ENCODE results near the gene PDYN. TPM values are rescaled to one million over a fixed set of nuclear protein-coding genes. Genes with fewer than 3 reads are reported as not detected.

The PDYN gene
- total and polyA plus RNA-seq, 2 donors, result 0.33 to 1.3 TPM

- Histone ChIP-seq H3K4me1 (ENCODE audit: control insufficient read depth in 2 of 2, insufficient read depth in 2 of 2, low read length in 2 of 2) (no peaks in the 10 kb centered on the region), H3K27ac (ENCODE audit: low read depth in 1 of 2, low read length in 1 of 2) (no peak overlapping the region), H3K36me3 (ENCODE audit: control insufficient read depth in 2 of 2, insufficient read depth in 2 of 2, low read length in 1 of 2) (no peaks in the 10 kb centered on the region), H3K27me3 (ENCODE audit: control insufficient read depth in 2 of 2, insufficient read depth in 1 of 2, low read length in 1 of 2) (peaks cover 0 to 7% of the 10 kb centered on the region in 2 donors), H3K9me3 (ENCODE audit: control insufficient read depth in 2 of 2, insufficient read depth in 1 of 2, low read length in 1 of 2) (no peaks in the 10 kb centered on the region), H3K4me3 (ENCODE audit: low read length in 2 of 2) (no peak overlapping the region)
- WGBS, result 75% methylated on average over 3 of the region's 3 CpGs
- DNase-seq (ENCODE audit: low read depth in 6 of 9, low spot score in 9 of 9), result no peak
Measured at GRCh38 chr20:1998715-1999114, 4.9 kb upstream of the PDYN start.

DNA sequence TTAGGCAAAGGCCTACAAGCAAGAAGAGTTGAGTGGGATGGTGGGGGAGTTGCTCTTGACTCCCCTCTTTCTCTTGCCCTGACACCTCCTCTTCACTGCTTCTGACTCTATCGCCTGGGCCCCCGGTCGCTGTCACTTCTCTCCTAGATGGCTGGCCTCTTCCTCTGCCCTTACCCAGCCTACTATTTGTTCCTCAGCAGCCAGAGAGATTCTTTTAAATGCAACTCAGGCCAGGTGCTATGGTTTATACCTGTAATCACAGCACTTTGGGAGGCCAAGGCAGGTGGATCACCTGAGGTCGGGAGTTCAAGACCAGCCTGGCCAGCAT, 4.3 kb upstream of the PDYN start:
- 90% methylated on average over 4 of the region's 4 CpGs for WGBS

GRCh38 chr20:1997483-1998192, 3.8 kb upstream of the PDYN start:
- H3K27me3 ChIP-seq (ENCODE audit: control insufficient read depth in 2 of 2, insufficient read depth in 1 of 2, low read length in 1 of 2), result peaks cover 0 to 9% of the 10 kb centered on the region in 2 donors

More for the DNA sequence above, 4.3 kb upstream of the PDYN start:
- Histone ChIP-seq H3K9me3 (ENCODE audit: control insufficient read depth in 2 of 2, insufficient read depth in 1 of 2, low read length in 1 of 2) (no peaks in the 10 kb centered on the region), H3K36me3 (ENCODE audit: control insufficient read depth in 2 of 2, insufficient read depth in 2 of 2, low read length in 1 of 2) (no peaks in the 10 kb centered on the region), H3K27me3 (ENCODE audit: control insufficient read depth in 2 of 2, insufficient read depth in 1 of 2, low read length in 1 of 2) (peaks cover 0 to 9% of the 10 kb centered on the region in 2 donors), H3K4me1 (ENCODE audit: control insufficient read depth in 2 of 2, insufficient read depth in 2 of 2, low read length in 2 of 2) (no peaks in the 10 kb centered on the region), H3K4me3 (ENCODE audit: low read length in 2 of 2) (no peak overlapping the region), H3K27ac (ENCODE audit: low read depth in 1 of 2, low read length in 1 of 2) (no peak overlapping the region)
- no peak for DNase-seq (ENCODE audit: low read depth in 6 of 9, low spot score in 9 of 9)

GRCh38 chr20:1995531-1996310, 1.9 kb upstream of the PDYN start:
- no peak for DNase-seq (ENCODE audit: low read depth in 6 of 9, low spot score in 9 of 9)
- 87% methylated on average over 10 of the region's 10 CpGs for WGBS
- no peak overlapping the region for H3K4me3 ChIP-seq (ENCODE audit: low read length in 2 of 2)
- H3K9me3 ChIP-seq (ENCODE audit: control insufficient read depth in 2 of 2, insufficient read depth in 1 of 2, low read length in 1 of 2), result no peaks in the 10 kb centered on the region
- H3K27ac ChIP-seq (ENCODE audit: low read depth in 1 of 2, low read length in 1 of 2), result no peak overlapping the region
- H3K4me1 ChIP-seq (ENCODE audit: control insufficient read depth in 2 of 2, insufficient read depth in 2 of 2, low read length in 2 of 2), result no peaks in the 10 kb centered on the region
- no peaks in the 10 kb centered on the region for H3K36me3 ChIP-seq (ENCODE audit: control insufficient read depth in 2 of 2, insufficient read depth in 2 of 2, low read length in 1 of 2)
- peaks cover 0 to 16% of the 10 kb centered on the region in 2 donors for H3K27me3 ChIP-seq (ENCODE audit: control insufficient read depth in 2 of 2, insufficient read depth in 1 of 2, low read length in 1 of 2)

More at GRCh38 chr20:1997483-1998192, 3.8 kb upstream of the PDYN start:
- Histone ChIP-seq H3K36me3 (ENCODE audit: control insufficient read depth in 2 of 2, insufficient read depth in 2 of 2, low read length in 1 of 2) (no peaks in the 10 kb centered on the region), H3K27ac (ENCODE audit: low read depth in 1 of 2, low read length in 1 of 2) (no peak overlapping the region), H3K4me1 (ENCODE audit: control insufficient read depth in 2 of 2, insufficient read depth in 2 of 2, low read length in 2 of 2) (no peaks in the 10 kb centered on the region), H3K4me3 (ENCODE audit: low read length in 2 of 2) (no peak overlapping the region), H3K9me3 (ENCODE audit: control insufficient read depth in 2 of 2, insufficient read depth in 1 of 2, low read length in 1 of 2) (no peaks in the 10 kb centered on the region)
- 86% methylated on average over 15 of the region's 15 CpGs for WGBS
- DNase-seq (ENCODE audit: low read depth in 6 of 9, low spot score in 9 of 9), result no peak

- Histone ChIP-seq H3K4me1 (ENCODE audit: control insufficient read depth in 2 of 2, insufficient read depth in 2 of 2, low read length in 2 of 2) (no peaks in the 10 kb centered on the region), H3K36me3 (ENCODE audit: control insufficient read depth in 2 of 2, insufficient read depth in 2 of 2, low read length in 1 of 2) (no peaks in the 10 kb centered on the region), H3K9me3 (ENCODE audit: control insufficient read depth in 2 of 2, insufficient read depth in 1 of 2, low read length in 1 of 2) (no peaks in the 10 kb centered on the region), H3K4me3 (ENCODE audit: low read length in 2 of 2) (no peak overlapping the region), H3K27me3 (ENCODE audit: control insufficient read depth in 2 of 2, insufficient read depth in 1 of 2, low read length in 1 of 2) (peaks cover 0 to 16% of the 10 kb centered on the region in 2 donors), H3K27ac (ENCODE audit: low read depth in 1 of 2, low read length in 1 of 2) (no peak overlapping the region)
- no peak for DNase-seq (ENCODE audit: low read depth in 6 of 9, low spot score in 9 of 9)
- 92% methylated on average over 14 of the region's 14 CpGs for WGBS
Measured at GRCh38 chr20:1994627-1995026, 769 bp upstream of the PDYN start.

DNA sequence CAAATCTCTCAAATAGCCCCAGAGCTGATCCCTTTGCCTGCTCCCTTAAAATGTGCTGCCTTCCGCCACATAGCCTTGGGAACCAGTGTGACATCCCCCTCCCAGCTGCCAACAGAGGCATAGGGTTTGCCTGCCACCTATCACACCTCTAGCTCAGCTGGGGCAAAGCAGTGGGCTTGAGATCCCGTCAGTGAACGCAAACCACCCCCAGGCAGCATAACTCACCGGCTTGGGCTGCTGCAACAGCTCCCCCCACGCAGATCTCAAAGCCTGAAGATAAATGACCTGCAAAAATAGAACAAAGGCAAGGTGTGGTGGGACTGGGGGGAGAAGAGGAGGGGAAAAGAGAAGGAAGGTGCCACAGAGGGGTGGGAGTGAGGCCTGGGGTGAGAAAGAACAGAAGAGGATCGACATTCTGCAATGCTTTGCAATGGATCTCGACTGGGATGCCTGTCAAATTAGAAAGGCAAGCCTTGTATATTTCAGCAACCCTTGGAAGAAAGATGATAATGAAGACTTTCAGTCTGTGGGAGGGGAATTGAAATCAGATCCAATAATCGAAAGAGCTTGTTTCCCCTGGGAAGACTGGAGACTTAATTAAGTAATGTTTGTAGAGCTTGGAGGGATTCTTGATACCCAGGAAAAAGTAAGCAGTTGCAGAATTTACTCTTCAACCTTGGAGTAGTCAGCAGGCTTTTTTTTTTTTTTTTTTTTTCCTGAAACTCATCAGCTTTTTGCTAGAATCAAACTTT, 1.3 kb downstream of the PDYN start:
- WGBS, result 43% methylated on average over 8 of the region's 8 CpGs
- H3K4me1 ChIP-seq (ENCODE audit: control insufficient read depth in 2 of 2, insufficient read depth in 2 of 2, low read length in 2 of 2), result no peaks in the 10 kb centered on the region
- H3K36me3 ChIP-seq (ENCODE audit: control insufficient read depth in 2 of 2, insufficient read depth in 2 of 2, low read length in 1 of 2), result no peaks in the 10 kb centered on the region
- H3K4me3 ChIP-seq (ENCODE audit: low read length in 2 of 2), result no peak overlapping the region
- H3K27ac ChIP-seq (ENCODE audit: low read depth in 1 of 2, low read length in 1 of 2), result no peak overlapping the region
- H3K27me3 ChIP-seq (ENCODE audit: control insufficient read depth in 2 of 2, insufficient read depth in 1 of 2, low read length in 1 of 2), result peaks cover 0 to 16% of the 10 kb centered on the region in 2 donors
- no peak for DNase-seq (ENCODE audit: low read depth in 6 of 9, low spot score in 9 of 9)
- H3K9me3 ChIP-seq (ENCODE audit: control insufficient read depth in 2 of 2, insufficient read depth in 1 of 2, low read length in 1 of 2), result no peaks in the 10 kb centered on the region

DNA sequence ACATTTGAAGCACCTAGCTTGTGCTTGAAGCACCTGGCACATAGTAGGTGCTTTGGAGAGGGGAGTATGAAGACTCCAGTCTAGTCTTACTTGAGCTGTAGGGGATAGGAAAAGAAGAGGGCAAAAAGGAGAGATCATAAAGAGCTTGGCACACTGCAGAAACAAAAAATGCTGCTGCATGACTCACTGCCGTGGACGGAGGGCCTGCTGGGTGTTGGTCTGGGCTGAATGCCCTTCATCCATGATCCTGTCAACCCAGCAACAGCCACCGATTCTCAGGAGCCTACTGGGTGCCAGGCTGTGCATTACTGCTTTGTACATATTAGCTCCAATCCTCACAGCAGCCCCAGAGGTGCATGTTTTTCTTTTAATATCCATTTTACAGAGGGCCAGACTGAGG, 6.0 kb downstream of the PDYN start:
- Histone ChIP-seq H3K4me1 (ENCODE audit: control insufficient read depth in 2 of 2, insufficient read depth in 2 of 2, low read length in 2 of 2) (no peaks in the 10 kb centered on the region), H3K9me3 (ENCODE audit: control insufficient read depth in 2 of 2, insufficient read depth in 1 of 2, low read length in 1 of 2) (no peaks in the 10 kb centered on the region), H3K36me3 (ENCODE audit: control insufficient read depth in 2 of 2, insufficient read depth in 2 of 2, low read length in 1 of 2) (no peaks in the 10 kb centered on the region), H3K27me3 (ENCODE audit: control insufficient read depth in 2 of 2, insufficient read depth in 1 of 2, low read length in 1 of 2) (peaks cover 0 to 7% of the 10 kb centered on the region in 2 donors), H3K4me3 (ENCODE audit: low read length in 2 of 2) (no peak overlapping the region), H3K27ac (ENCODE audit: low read depth in 1 of 2, low read length in 1 of 2) (no peak overlapping the region)
- WGBS, result 79% methylated on average over 3 of the region's 3 CpGs
- DNase-seq (ENCODE audit: low read depth in 6 of 9, low spot score in 9 of 9), result no peak

- H3K27ac ChIP-seq (ENCODE audit: low read depth in 1 of 2, low read length in 1 of 2), result no peak overlapping the region
- H3K4me1 ChIP-seq (ENCODE audit: control insufficient read depth in 2 of 2, insufficient read depth in 2 of 2, low read length in 2 of 2), result no peaks in the 10 kb centered on the region
- no peaks in the 10 kb centered on the region for H3K36me3 ChIP-seq (ENCODE audit: control insufficient read depth in 2 of 2, insufficient read depth in 2 of 2, low read length in 1 of 2)
- H3K9me3 ChIP-seq (ENCODE audit: control insufficient read depth in 2 of 2, insufficient read depth in 1 of 2, low read length in 1 of 2), result no peaks in the 10 kb centered on the region
- no peaks in the 10 kb centered on the region for H3K27me3 ChIP-seq (ENCODE audit: control insufficient read depth in 2 of 2, insufficient read depth in 1 of 2, low read length in 1 of 2)
- no peak overlapping the region for H3K4me3 ChIP-seq (ENCODE audit: low read length in 2 of 2)
- DNase-seq (ENCODE audit: low read depth in 6 of 9, low spot score in 9 of 9), result no peak
- 50% methylated on average over 4 of the region's 4 CpGs for WGBS
Measured at GRCh38 chr20:1983301-1983700, 10.6 kb downstream of the PDYN start.

- DNase-seq (ENCODE audit: low read depth in 6 of 9, low spot score in 9 of 9), result no peak
- Histone ChIP-seq H3K9me3 (ENCODE audit: control insufficient read depth in 2 of 2, insufficient read depth in 1 of 2, low read length in 1 of 2) (no peaks in the 10 kb centered on the region), H3K4me3 (ENCODE audit: low read length in 2 of 2) (no peak overlapping the region), H3K27me3 (ENCODE audit: control insufficient read depth in 2 of 2, insufficient read depth in 1 of 2, low read length in 1 of 2) (no peaks in the 10 kb centered on the region), H3K27ac (ENCODE audit: low read depth in 1 of 2, low read length in 1 of 2) (no peak overlapping the region), H3K4me1 (ENCODE audit: control insufficient read depth in 2 of 2, insufficient read depth in 2 of 2, low read length in 2 of 2) (no peaks in the 10 kb centered on the region), H3K36me3 (ENCODE audit: control insufficient read depth in 2 of 2, insufficient read depth in 2 of 2, low read length in 1 of 2) (no peaks in the 10 kb centered on the region)
- 90% methylated on average over 5 of the region's 5 CpGs for WGBS
Measured at GRCh38 chr20:1982686-1983085, 11.2 kb downstream of the PDYN start.

Measured in thymus (tissue), 11 donors.